ENCODE data around the gene RAI14.

DNA sequence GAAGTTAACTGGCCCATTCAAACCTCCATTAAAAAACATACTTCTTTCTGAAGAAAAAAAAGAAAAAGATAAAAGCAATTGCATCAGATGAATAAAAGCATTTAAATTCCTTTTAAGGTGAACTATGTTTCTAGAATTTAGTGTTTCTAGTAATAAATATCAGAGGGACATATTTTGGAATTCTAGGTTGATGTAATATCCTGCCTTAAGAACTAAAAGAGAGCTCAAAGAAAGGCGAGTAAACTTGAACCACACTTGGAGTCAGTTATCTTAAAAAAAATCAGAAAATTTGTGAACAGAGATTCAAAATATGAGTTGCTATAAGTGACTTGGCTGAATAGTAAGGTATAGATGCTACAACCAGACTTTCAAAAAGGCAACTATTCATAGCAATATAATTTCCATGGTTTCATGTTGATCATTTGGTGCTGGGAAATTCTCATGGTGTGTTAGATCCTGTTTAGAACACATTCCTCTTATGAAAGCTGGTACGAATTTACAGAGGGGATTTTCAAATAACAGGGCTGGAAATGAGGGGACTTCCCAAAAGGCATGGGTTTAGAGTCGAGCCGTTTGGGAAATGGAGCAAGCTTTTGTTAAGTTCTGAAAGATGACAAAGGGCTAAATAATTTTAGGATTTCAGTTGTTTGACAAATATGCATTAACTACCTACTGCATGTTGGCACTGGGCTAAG lies 37.6 kb upstream of the RAI14 start:
- TF ChIP-seq, protein P1, sequence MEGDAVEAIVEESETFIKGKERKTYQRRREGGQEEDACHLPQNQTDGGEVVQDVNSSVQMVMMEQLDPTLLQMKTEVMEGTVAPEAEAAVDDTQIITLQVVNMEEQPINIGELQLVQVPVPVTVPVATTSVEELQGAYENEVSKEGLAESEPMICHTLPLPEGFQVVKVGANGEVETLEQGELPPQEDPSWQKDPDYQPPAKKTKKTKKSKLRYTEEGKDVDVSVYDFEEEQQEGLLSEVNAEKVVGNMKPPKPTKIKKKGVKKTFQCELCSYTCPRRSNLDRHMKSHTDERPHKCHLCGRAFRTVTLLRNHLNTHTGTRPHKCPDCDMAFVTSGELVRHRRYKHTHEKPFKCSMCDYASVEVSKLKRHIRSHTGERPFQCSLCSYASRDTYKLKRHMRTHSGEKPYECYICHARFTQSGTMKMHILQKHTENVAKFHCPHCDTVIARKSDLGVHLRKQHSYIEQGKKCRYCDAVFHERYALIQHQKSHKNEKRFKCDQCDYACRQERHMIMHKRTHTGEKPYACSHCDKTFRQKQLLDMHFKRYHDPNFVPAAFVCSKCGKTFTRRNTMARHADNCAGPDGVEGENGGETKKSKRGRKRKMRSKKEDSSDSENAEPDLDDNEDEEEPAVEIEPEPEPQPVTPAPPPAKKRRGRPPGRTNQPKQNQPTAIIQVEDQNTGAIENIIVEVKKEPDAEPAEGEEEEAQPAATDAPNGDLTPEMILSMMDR (IDR thresholded peaks at IDR 0.05; ENCODE audit: low read depth, low read length, poor library complexity, severe bottlenecking): no peak
- no peak for TF ChIP-seq EZH2phosphoT487 (IDR thresholded peaks at IDR 0.05; ENCODE audit: borderline replicate concordance, low read length)
